ENCODE data around the gene GPRIN1.
A peak's percentile ranks its signal among the peaks of the same experiment; 100 is the strongest.

Gene GPRIN1

DNA sequence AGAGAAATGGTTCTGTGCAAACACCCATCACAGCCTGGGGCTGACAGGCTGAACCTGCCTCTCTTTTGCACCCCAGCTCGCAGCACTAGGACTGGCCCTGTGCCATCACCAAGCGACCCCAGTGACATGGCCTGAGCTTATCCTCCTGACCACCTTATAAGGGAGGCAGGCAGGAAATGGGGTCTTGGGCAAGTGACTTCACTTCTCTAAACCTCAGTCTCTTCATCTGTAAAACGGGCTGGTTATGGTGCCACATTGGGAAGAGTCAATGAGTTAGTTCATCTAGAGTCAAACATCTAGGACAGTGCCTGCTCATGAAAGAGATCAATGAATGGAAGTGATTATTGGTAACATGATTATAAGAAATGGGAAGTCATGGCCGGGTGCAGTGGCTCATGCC lies 14.2 kb upstream of the GPRIN1 start:
- Mint-ChIP-seq H3K27me3 (peaks cover 52 to 83% of the 10 kb centered on the region in 2 donors), H3K4me3 (no peak overlapping the region), H3K9me3 (no peaks in the 10 kb centered on the region), H3K4me1 (peaks cover 15 to 28% of the 10 kb centered on the region in 2 donors), H3K36me3 (peaks cover 2 to 6% of the 10 kb centered on the region in 2 donors), H3K27ac (no peak overlapping the region)
- DNase-seq (no peak), ATAC-seq (replicated peaks) (no peak)

GRCh38 chr5:176621661-176622079 lies 11.7 kb upstream of the GPRIN1 start:
- Mint-ChIP-seq H3K27ac (no peak overlapping the region), H3K36me3 (peaks cover 2 to 6% of the 10 kb centered on the region in 2 donors), H3K9me3 (peaks cover 0 to 1% of the 10 kb centered on the region in 2 donors), H3K4me1 (peaks cover 9 to 15% of the 10 kb centered on the region in 2 donors), H3K27me3 (peaks cover 53 to 87% of the 10 kb centered on the region in 2 donors), H3K4me3 (no peak overlapping the region)
- no peak for ATAC-seq (replicated peaks)
- no peak for DNase-seq

DNA sequence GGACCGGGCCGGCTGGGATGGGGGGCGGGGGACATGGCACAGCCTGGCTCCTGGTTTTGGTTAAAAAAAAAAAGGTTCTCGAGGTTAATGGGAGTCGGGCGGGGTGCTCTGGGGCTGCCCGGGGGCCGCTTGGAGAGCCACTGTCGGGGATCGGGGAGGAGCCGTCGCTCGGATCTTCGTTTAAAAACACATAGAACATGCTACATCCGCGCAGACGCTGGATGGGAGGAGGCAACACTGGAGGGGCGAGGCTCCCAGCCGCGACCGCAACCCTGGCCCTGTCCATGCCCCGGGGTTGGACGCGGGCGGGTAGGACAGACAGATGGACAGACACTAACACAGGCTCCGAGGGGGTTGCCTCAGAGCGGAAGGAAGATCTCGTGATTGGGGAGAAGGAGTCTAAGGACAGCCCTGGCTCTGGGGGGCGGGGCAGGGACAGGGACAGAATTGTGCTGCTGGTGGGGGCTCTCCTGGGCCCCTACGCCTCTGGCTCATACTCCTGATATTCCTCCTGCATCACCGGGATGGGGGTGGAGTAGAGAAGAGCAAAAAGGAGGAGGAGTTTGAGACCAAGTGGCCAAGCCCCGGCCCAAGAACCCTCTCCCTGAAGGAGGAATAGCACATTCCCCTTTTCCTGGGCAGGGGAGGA lies 10.5 kb upstream of the GPRIN1 start:
- Mint-ChIP-seq H3K4me3 (peak overlapping the region; percentile 61 to 76), H3K27ac (peak overlapping the region; percentile 26), H3K36me3 (peaks cover 2 to 6% of the 10 kb centered on the region in 2 donors), H3K9me3 (peaks cover 0 to 1% of the 10 kb centered on the region in 2 donors), H3K4me1 (peaks cover 9 to 12% of the 10 kb centered on the region in 2 donors), H3K27me3 (peaks cover 57 to 89% of the 10 kb centered on the region in 2 donors)
- DNase-seq: no peak
- ATAC-seq (replicated peaks): peak in 1 of 2 donors; percentile 34

GRCh38 chr5:176619569-176620332 lies 9.8 kb upstream of the GPRIN1 start:
- H3K9me3 Mint-ChIP-seq: peaks cover 0 to 1% of the 10 kb centered on the region in 2 donors
- DNase-seq: no peak
- H3K4me3 Mint-ChIP-seq: peak overlapping the region; percentile 61 to 76
- no peak overlapping the region for H3K27ac Mint-ChIP-seq
- ATAC-seq (replicated peaks): no peak
- peaks cover 9 to 12% of the 10 kb centered on the region in 2 donors for H3K4me1 Mint-ChIP-seq
- H3K36me3 Mint-ChIP-seq: peaks cover 2 to 6% of the 10 kb centered on the region in 2 donors
- H3K27me3 Mint-ChIP-seq: peaks cover 60 to 96% of the 10 kb centered on the region in 2 donors

DNA sequence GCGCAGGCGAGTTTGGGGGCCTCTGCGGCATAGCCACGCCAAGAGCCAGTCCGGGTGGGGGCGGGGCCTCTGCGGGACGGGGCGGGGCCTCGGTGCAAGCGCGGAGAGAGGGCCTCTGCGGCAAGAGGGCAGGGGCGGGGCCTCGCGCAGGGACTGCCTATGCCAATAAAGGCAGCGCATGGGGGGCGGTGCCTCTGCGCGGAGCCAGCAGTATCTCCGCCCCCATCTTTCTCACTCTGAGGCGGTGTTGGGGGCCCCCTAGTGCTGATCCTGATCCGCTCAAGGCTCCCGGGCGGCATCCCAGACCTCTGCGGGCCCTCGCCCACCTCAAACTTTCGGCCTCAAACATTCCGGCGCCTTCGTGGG lies 9.2 kb upstream of the GPRIN1 start:
- Mint-ChIP-seq H3K36me3 (peaks cover 2 to 6% of the 10 kb centered on the region in 2 donors), H3K4me1 (peaks cover 9 to 12% of the 10 kb centered on the region in 2 donors), H3K27me3 (peaks cover 63 to 94% of the 10 kb centered on the region in 2 donors), H3K4me3 (peak overlapping the region; percentile 39 to 47), H3K27ac (no peak overlapping the region), H3K9me3 (peaks cover 0 to 1% of the 10 kb centered on the region in 2 donors)
- DNase-seq (peak; percentile 51), ATAC-seq (replicated peaks) (peak; percentile 90 to 94)

GRCh38 chr5:176618783-176619182 lies 8.8 kb upstream of the GPRIN1 start:
- peaks cover 67 to 90% of the 10 kb centered on the region in 2 donors for H3K27me3 Mint-ChIP-seq
- ATAC-seq (replicated peaks): no peak
- H3K9me3 Mint-ChIP-seq: peaks cover 0 to 1% of the 10 kb centered on the region in 2 donors
- no peak for DNase-seq
- H3K4me1 Mint-ChIP-seq: peaks cover 9 to 12% of the 10 kb centered on the region in 2 donors
- peaks cover 2 to 6% of the 10 kb centered on the region in 2 donors for H3K36me3 Mint-ChIP-seq
- peak overlapping the region; percentile 39 to 47 for H3K4me3 Mint-ChIP-seq
- H3K27ac Mint-ChIP-seq: no peak overlapping the region

DNA sequence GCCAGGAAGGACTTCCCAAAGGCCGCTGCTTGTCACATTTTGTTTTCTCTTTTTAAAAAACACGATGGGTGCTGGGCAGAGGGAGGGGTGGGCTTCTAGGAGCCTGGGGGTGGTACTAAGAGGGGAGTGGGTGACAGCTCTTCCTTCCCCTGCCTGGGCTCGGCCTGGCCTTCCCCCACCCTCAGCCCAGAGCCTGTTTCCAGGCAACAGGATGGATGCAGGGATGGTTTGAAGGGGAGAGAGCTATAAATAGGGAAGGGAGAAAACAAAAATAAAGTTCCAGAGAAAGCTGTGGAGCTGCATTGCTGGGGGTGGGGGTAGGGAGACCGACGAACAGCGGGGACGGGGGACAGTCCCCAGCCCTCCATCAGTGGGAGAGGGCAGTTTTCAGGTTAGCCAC lies 6.6 kb upstream of the GPRIN1 start:
- H3K4me3 Mint-ChIP-seq: no peak overlapping the region
- H3K36me3 Mint-ChIP-seq: peaks cover 3 to 6% of the 10 kb centered on the region in 2 donors
- H3K27ac Mint-ChIP-seq: no peak overlapping the region
- peaks cover 10 to 12% of the 10 kb centered on the region in 2 donors for H3K4me1 Mint-ChIP-seq
- no peak for DNase-seq
- peaks cover 0 to 1% of the 10 kb centered on the region in 2 donors for H3K9me3 Mint-ChIP-seq
- peaks cover 78 to 84% of the 10 kb centered on the region in 2 donors for H3K27me3 Mint-ChIP-seq
- no peak for ATAC-seq (replicated peaks)

GRCh38 chr5:176614805-176615478 lies 5.0 kb upstream of the GPRIN1 start:
- Mint-ChIP-seq H3K27ac (no peak overlapping the region), H3K4me3 (no peak overlapping the region), H3K27me3 (peaks cover 66 to 71% of the 10 kb centered on the region in 2 donors), H3K4me1 (peaks cover 5% of the 10 kb centered on the region in 2 donors), H3K36me3 (peaks cover 0 to 1% of the 10 kb centered on the region in 2 donors), H3K9me3 (peaks cover 0 to 1% of the 10 kb centered on the region in 2 donors)
- DNase-seq (no peak), ATAC-seq (replicated peaks) (no peak)

GRCh38 chr5:176612855-176613254 lies 2.9 kb upstream of the GPRIN1 start:
- DNase-seq (no peak), ATAC-seq (replicated peaks) (no peak)
- Mint-ChIP-seq H3K36me3 (peaks cover 2 to 6% of the 10 kb centered on the region in 2 donors), H3K9me3 (no peaks in the 10 kb centered on the region), H3K4me1 (peaks cover 9 to 11% of the 10 kb centered on the region in 2 donors), H3K27ac (no peak overlapping the region), H3K4me3 (no peak overlapping the region), H3K27me3 (peaks cover 57 to 61% of the 10 kb centered on the region in 2 donors)

DNA sequence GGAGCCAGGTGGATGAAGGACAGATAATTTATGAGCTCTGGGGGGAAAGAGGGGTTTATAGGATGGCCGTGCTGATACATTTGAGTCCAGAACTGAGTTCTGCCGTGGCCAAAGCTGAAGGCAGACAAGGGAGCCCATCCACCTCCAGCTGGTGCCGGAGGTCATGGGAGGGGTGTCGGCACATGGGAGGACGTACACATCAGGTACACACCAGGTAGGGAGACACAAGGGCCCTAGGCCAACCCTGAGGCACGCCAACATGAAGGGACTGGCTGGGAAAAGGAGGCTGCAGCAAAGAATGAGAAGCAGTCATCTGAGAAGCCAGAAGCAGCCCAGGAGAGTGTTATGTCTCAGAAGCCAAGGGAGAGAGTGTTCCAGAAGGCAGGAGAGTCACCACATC lies 2.1 kb upstream of the GPRIN1 start:
- ATAC-seq (replicated peaks): no peak
- H3K27me3 Mint-ChIP-seq: peaks cover 48 to 53% of the 10 kb centered on the region in 2 donors
- no peak overlapping the region for H3K27ac Mint-ChIP-seq
- H3K9me3 Mint-ChIP-seq: no peaks in the 10 kb centered on the region
- no peak for DNase-seq
- peaks cover 2 to 6% of the 10 kb centered on the region in 2 donors for H3K36me3 Mint-ChIP-seq
- peaks cover 9 to 13% of the 10 kb centered on the region in 2 donors for H3K4me1 Mint-ChIP-seq
- H3K4me3 Mint-ChIP-seq: no peak overlapping the region

DNA sequence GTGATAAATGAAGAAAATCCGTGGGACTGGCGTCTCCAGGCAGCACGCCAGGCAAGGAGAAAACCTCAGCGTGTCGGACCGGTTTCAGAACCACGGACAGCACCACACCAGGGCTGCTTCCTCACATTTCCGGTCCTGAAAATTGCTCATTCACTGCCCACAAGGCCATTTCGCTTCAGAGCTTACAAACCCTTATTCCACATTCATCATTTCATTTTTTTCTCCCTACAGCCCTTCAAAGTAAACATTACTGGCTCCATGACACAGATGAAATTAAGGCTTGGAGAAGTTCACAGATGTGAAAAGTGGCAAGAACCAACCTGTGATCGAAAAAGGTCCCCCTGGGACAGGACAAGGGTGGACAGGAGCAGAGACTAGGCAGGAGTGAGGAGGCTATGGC lies 1.5 kb upstream of the GPRIN1 start:
- peak overlapping the region in 1 of 2 donors; percentile 3 for H3K4me3 Mint-ChIP-seq
- DNase-seq: no peak

DNA sequence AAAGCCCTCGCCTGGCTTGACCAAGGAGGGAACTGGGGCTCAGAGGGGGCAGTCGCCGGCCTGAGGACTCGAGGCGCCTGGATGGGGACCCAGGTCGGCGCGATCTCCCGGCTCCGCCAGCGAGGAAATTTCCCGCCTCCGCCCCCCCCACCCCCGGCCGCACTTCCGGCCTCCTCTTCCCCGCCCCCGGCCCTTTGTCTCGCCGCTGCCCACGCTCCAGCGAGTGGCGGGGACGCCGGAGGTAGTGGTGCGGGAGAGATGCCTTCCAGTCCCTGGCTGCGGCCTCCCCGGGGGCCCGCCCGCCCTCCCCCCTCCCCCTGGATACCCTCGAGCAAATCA lies 448 bp upstream of the GPRIN1 start:
- no peak for DNase-seq
- H3K9me3 Mint-ChIP-seq: no peaks in the 10 kb centered on the region
- peaks cover 32 to 38% of the 10 kb centered on the region in 2 donors for H3K27me3 Mint-ChIP-seq
- H3K4me1 Mint-ChIP-seq: peaks cover 9 to 13% of the 10 kb centered on the region in 2 donors
- H3K4me3 Mint-ChIP-seq: peak overlapping the region; percentile 74 to 76
- H3K27ac Mint-ChIP-seq: peak overlapping the region; percentile 79
- H3K36me3 Mint-ChIP-seq: peaks cover 2 to 6% of the 10 kb centered on the region in 2 donors
- peak; percentile 7 to 12 for ATAC-seq (replicated peaks)

More for the DNA sequence above, 1.5 kb upstream of the GPRIN1 start:
- Mint-ChIP-seq H3K27ac (no peak overlapping the region), H3K4me1 (peaks cover 9 to 13% of the 10 kb centered on the region in 2 donors), H3K9me3 (no peaks in the 10 kb centered on the region), H3K36me3 (peaks cover 2 to 6% of the 10 kb centered on the region in 2 donors), H3K27me3 (peaks cover 43 to 47% of the 10 kb centered on the region in 2 donors)
- no peak for ATAC-seq (replicated peaks)

GRCh38 chr5:176608937-176609723 lies 826 bp downstream of the GPRIN1 start:
- Mint-ChIP-seq H3K4me3 (peak overlapping the region; percentile 92 to 96), H3K36me3 (peaks cover 2 to 6% of the 10 kb centered on the region in 2 donors), H3K9me3 (no peaks in the 10 kb centered on the region), H3K27ac (peak overlapping the region; percentile 88), H3K4me1 (peaks cover 9 to 13% of the 10 kb centered on the region in 2 donors), H3K27me3 (peaks cover 24 to 31% of the 10 kb centered on the region in 2 donors)
- peak; percentile 49 to 57 for ATAC-seq (replicated peaks)
- DNase-seq: peak; percentile 23

Measured in stimulated activated naive B cell treated with anti-CD40 and anti-IgM and Interleukin-4, amounts not matched to agents 10 μg/mL and 1 μg/mL and 100 μg/mL, for 72 hours (primary cell).